B cell (primary cell): Measurements from ENCODE around the gene HHAT. TPM values are rescaled to one million over a fixed set of nuclear protein-coding genes. Genes with fewer than 3 reads are reported as not detected.

Source experiments
- ATAC-seq: fragments of 200-7000 bp; cut with Tn5 transposase; one replicate; pipeline ENCODE4 v1.10.0; 2021; ENCODE audit warnings: low read depth, mild to moderate bottlenecking, moderate number of reproducible peaks, moderate library complexity
- CTCF ChIA-PET: fragments of 350-600 bp; sonication (Branson Sonifier 250); formaldehyde crosslinking; loops from one replicate; lab custom pipeline; 2021; ENCODE audit warnings: antibody characterized with exemption, inconsistent platforms; lab: Charles Lee
- POLR2A ChIA-PET: fragments of 350-600 bp; sonication (Branson Sonifier 250); formaldehyde crosslinking; loops from one replicate; lab custom pipeline; 2021; ENCODE audit warnings: antibody characterized with exemption; lab: Charles Lee
- DNase-seq: peaks from one replicate; pipeline ENCODE4 v3.0.0; 2013
- H2AFZ ChIP-seq: 2 replicates; pipeline ENCODE4 v1.6.1; 2012; ENCODE audit warnings: mild to moderate bottlenecking, low read depth, low read length; ENCODE audit not compliant: insufficient read depth, poor library complexity, severe bottlenecking
- H3K27ac ChIP-seq, 2 donors: 1 replicate in 1 of 2; 2 replicates in 1 of 2; pipeline ENCODE4 v1.5.1; 2012 to 2013; ENCODE audit warnings: low read length in 2 of 2, mild to moderate bottlenecking in 2 of 2, moderate library complexity in 1 of 2
- H3K27me3 ChIP-seq, 4 experiments: fragments of 200-600 bp in 1 of 4; sonication (generic) in 1 of 4; replicated peaks in 1 of 4; 1 replicate in 2 of 4; 2 replicates in 2 of 4; pipeline versions ENCODE4 v1.6.1 to v1.7.0; 2013 to 2016; ENCODE audit warnings: low read length in 3 of 4, mild to moderate bottlenecking in 2 of 4, mixed read lengths in 1 of 4, moderate library complexity in 1 of 4; ENCODE audit not compliant: insufficient read depth in 4 of 4, control insufficient read depth in 3 of 4; ENCODE audit errors: control extremely low read depth in 1 of 4
- H3K36me3 ChIP-seq, 2 experiments: replicated peaks in 1 of 2; 1 replicate in 1 of 2; 2 replicates in 1 of 2; pipeline versions ENCODE4 v1.6.1 to v1.7.1; 2013; ENCODE audit warnings: low read length in 1 of 2; ENCODE audit not compliant: insufficient read depth in 2 of 2, control insufficient read depth in 1 of 2; ENCODE audit errors: control extremely low read depth in 1 of 2, extremely low read depth in 1 of 2
- H3K4me1 ChIP-seq, 2 donors: fragments of 200-600 bp in 1 of 2; sonication (generic) in 1 of 2; 1 replicate in 1 of 2; 2 replicates in 1 of 2; pipeline versions ENCODE4 v1.5.1 to v1.6.1; 2013 to 2017; ENCODE audit warnings: low read length in 2 of 2; ENCODE audit not compliant: control insufficient read depth in 2 of 2, insufficient read depth in 2 of 2
- H3K4me2 ChIP-seq: replicated peaks from 2 replicates; pipeline ENCODE3; 2012; ENCODE audit warnings: mild to moderate bottlenecking, low read depth, low read length; ENCODE audit not compliant: poor library complexity, severe bottlenecking
- H3K4me3 ChIP-seq, 5 experiments: fragments of 200-600 bp in 1 of 5; sonication (generic) in 1 of 5; 1 replicate in 3 of 5; 2 replicates in 2 of 5; pipeline versions ENCODE4 v1.5.1 to v1.7.0; 2011 to 2016; ENCODE audit warnings: low read length in 4 of 5, mild to moderate bottlenecking in 4 of 5, low read depth in 2 of 5, control low read depth in 1 of 5, moderate library complexity in 1 of 5; ENCODE audit not compliant: insufficient read depth in 1 of 5; ENCODE audit errors: control extremely low read depth in 1 of 5, extremely low read depth in 1 of 5
- H3K79me2 ChIP-seq: fragments of 200-600 bp; sonication (generic); one replicate; pipeline ENCODE4 v1.6.0; 2016; ENCODE audit warnings: low read length; ENCODE audit not compliant: control insufficient read depth, insufficient read depth
- H3K9ac ChIP-seq: fragments of 200-600 bp; sonication (generic); 2 replicates; pipeline ENCODE4 v1.6.1; 2017; ENCODE audit warnings: mild to moderate bottlenecking, low read length, moderate library complexity
- H3K9me3 ChIP-seq, 3 donors: one replicate each; pipeline versions ENCODE4 v1.6.1 to v1.7.1; 2013; ENCODE audit warnings: low read length in 2 of 3; ENCODE audit not compliant: control insufficient read depth in 2 of 3, insufficient read depth in 1 of 3; ENCODE audit errors: control extremely low read depth in 1 of 3
- H4K20me1 ChIP-seq: 2 replicates; pipeline ENCODE4 v1.6.0; 2012; ENCODE audit warnings: mild to moderate bottlenecking, low read length; ENCODE audit not compliant: insufficient read depth, control insufficient read depth, poor library complexity, severe bottlenecking
- H3K27ac Mint-ChIP-seq: one replicate; pipeline ENCODE4 v1.8.0; 2021; ENCODE audit warnings: mixed read lengths
- H3K27me3 Mint-ChIP-seq: one replicate; pipeline ENCODE4 v1.8.0; 2021; ENCODE audit warnings: mixed read lengths
- H3K4me1 Mint-ChIP-seq: one replicate; pipeline ENCODE4 v1.8.0; 2021; ENCODE audit warnings: mixed read lengths
- H3K4me3 Mint-ChIP-seq: one replicate; pipeline ENCODE4 v1.8.0; 2021; ENCODE audit warnings: mixed read lengths
- H3K9me3 Mint-ChIP-seq: one replicate; pipeline ENCODE4 v1.8.0; 2022; ENCODE audit warnings: mixed read lengths; ENCODE audit not compliant: insufficient read depth
- EZH2 ChIP-seq: IDR thresholded peaks from 2 replicates; pipeline ENCODE4 v1.6.1; 2012; ENCODE audit warnings: borderline replicate concordance, low read depth, mild to moderate bottlenecking, moderate library complexity, low read length; ENCODE audit not compliant: insufficient read depth, poor library complexity, severe bottlenecking
- WGBS: methylation state at CpG from one replicate; pipeline ENCODE4 v1.1.5; 2013; ENCODE audit warnings: missing lambda C conversion rate; ENCODE audit not compliant: insufficient coverage; 5-methylcytosine and 5-hydroxymethylcytosine counted together
- intact Hi-C: fragments of 100-400 bp; cut with micrococcal nuclease; formaldehyde crosslinking; loops from one replicate; pipeline ENCODE4 v1.10.0; 2022
- polyA plus RNA-seq: library from polyadenylated mRNA; depleted of rRNA; stranded (reverse); fragments of >200 nt; gene quantifications from 2 replicates; pipeline ENCODE4 v1.2.3, GENCODE V29; 2012
- total RNA-seq, 2 donors: library from RNA; stranded (reverse); fragments of 120-200 nt in 1 of 2; gene quantifications; 1 replicate in 1 of 2; 2 replicates in 1 of 2; pipeline versions ENCODE4 v1.2.3 to v1.2.4, GENCODE V29; 2013 to 2022
- TF ChIP-seq, protein P1 (sequence below): fragments of 200-600 bp; IDR thresholded peaks from one replicate; pipeline ENCODE4 v1.8.0; 2022; ENCODE audit warnings: antibody characterized with exemption, mild to moderate bottlenecking

Gene HHAT
- total and polyA plus RNA-seq, 2 donors (not counting 1 experiment from before 2014, with no cell fraction given), result 4.0 to 28.2 TPM

DNA sequence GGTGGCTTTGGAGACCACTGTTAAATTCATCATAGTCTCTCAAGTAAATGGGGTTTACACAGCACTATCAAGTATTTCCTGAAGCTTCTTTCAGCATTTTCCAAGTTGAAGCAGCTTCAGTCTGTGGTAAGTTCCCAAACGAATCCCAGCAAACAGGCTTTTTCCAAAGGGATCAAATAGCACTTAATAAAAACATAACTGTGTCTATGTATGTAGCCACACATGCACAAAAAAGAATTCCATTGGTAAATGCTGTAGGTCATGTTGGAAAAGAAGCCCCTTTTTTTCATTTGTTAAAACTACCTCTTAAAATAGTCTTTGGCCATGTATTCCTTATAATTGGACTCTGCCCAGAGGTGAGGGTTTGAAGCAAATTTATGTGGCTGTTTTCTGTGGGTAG lies 69.8 kb downstream of the HHAT start:
- Histone ChIP-seq H3K4me2 (no peak overlapping the region), H3K27ac (no peak overlapping the region), H4K20me1 (no peaks in the 10 kb centered on the region), H3K79me2 (no peaks in the 10 kb centered on the region), H3K4me1 (no peaks in the 10 kb centered on the region), H3K4me3 (no peak overlapping the region), H2AFZ (no peak overlapping the region), H3K36me3 (no peaks in the 10 kb centered on the region), H3K9me3 (no peaks in the 10 kb centered on the region), H3K9ac (no peak overlapping the region), H3K27me3 (no peaks in the 10 kb centered on the region)
- ATAC-seq (no peak), DNase-seq (no peak)
- no peak overlapping the region for H3K27ac Mint-ChIP-seq
- no peak overlapping the region for H3K4me3 Mint-ChIP-seq
- H3K4me1 Mint-ChIP-seq, result peaks cover 7% of the 10 kb centered on the region
- TF ChIP-seq, protein P1, sequence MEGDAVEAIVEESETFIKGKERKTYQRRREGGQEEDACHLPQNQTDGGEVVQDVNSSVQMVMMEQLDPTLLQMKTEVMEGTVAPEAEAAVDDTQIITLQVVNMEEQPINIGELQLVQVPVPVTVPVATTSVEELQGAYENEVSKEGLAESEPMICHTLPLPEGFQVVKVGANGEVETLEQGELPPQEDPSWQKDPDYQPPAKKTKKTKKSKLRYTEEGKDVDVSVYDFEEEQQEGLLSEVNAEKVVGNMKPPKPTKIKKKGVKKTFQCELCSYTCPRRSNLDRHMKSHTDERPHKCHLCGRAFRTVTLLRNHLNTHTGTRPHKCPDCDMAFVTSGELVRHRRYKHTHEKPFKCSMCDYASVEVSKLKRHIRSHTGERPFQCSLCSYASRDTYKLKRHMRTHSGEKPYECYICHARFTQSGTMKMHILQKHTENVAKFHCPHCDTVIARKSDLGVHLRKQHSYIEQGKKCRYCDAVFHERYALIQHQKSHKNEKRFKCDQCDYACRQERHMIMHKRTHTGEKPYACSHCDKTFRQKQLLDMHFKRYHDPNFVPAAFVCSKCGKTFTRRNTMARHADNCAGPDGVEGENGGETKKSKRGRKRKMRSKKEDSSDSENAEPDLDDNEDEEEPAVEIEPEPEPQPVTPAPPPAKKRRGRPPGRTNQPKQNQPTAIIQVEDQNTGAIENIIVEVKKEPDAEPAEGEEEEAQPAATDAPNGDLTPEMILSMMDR, result no peak
- no peak for TF ChIP-seq EZH2
- POLR2A ChIA-PET, result no interaction called here
- CTCF ChIA-PET, result interaction anchor here (1.0 to 2.7 kb wide), 3 partner anchors 10 to 254 kb away, joined by 3 to 14 read pairs (median 5); no protein-coding TSS in a partner anchor
- no peaks in the 10 kb centered on the region for H3K27me3 Mint-ChIP-seq
- no CpG with 5 or more reads among the region's 1 CpG for WGBS
- intact Hi-C loops, result no loop called here
- peaks cover 3% of the 10 kb centered on the region for H3K9me3 Mint-ChIP-seq

DNA sequence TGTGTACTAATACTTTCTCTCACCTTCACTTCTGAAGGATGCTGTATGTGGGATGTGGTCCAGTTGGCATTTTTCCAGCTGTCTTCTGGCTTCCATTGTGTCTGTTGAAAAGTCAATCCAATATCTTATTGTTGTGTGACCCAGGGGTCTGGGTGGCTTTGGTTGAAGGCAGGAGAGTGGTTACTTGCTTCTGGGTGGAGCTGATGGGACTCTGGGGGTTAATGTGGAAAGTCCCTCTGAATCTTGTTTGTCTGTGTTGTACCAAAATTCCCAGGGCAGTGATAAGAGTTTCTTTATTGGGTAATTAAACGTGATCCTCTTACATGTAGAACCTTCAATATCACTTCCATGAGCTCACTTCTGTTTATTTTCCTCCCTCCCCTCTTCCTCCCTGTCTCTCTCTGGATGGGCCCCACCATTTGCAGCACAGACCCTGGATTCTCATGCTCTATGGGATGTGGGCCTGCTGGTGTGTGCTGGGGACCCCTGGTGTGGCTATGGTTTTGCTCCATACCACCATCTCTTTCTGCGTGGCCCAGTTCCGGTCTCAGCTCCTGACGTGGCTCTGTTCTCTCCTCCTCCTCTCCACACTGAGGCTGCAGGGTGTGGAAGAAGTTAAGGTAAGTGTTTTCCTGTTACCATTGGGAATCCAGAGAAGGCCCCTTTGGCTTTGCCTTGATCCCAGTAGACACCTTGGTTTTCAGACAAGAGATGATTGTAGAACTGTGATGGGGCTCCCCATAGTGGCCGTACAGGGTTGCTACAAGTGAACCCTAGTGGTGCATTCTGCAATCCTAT lies 71.5 kb downstream of the HHAT start:
- no peak overlapping the region for H3K4me3 Mint-ChIP-seq
- DNase-seq, result peak; percentile 50
- H3K27me3 Mint-ChIP-seq, result no peaks in the 10 kb centered on the region
- H3K9me3 Mint-ChIP-seq, result peaks cover 3% of the 10 kb centered on the region
- H3K79me2 ChIP-seq, result no peaks in the 10 kb centered on the region
- H3K4me2 ChIP-seq, result no peak overlapping the region
- ChIA-PET CTCF (interaction anchor here (0.6 to 3.3 kb wide), 26 partner anchors 9 to 1114 kb away, joined by 3 to 15 read pairs (median 4); no protein-coding TSS in a partner anchor), POLR2A (interaction anchor here (1.1 kb wide), 1 partner anchor 69 kb away, joined by 4 read pairs; no protein-coding TSS in a partner anchor)
- H3K9me3 ChIP-seq, result no peaks in the 10 kb centered on the region
- H3K27ac Mint-ChIP-seq, result peak overlapping the region; percentile 5
- no peak overlapping the region for H3K9ac ChIP-seq
- peak; percentile 80 for ATAC-seq
- H3K27me3 ChIP-seq, result no peaks in the 10 kb centered on the region
- H4K20me1 ChIP-seq, result no peaks in the 10 kb centered on the region
- no peak for TF ChIP-seq EZH2
- TF ChIP-seq, protein P1, result peak; percentile 74
- intact Hi-C loops, result loop anchor here (1.0 to 5.0 kb wide), 3 partner anchors 73 to 108 kb away; partner anchors contain the start of gene HHAT
- H3K4me1 ChIP-seq, result no peaks in the 10 kb centered on the region
- H3K36me3 ChIP-seq, result no peaks in the 10 kb centered on the region
- H3K27ac ChIP-seq, result no peak overlapping the region
- peaks cover 7% of the 10 kb centered on the region for H3K4me1 Mint-ChIP-seq
- no peak overlapping the region for H3K4me3 ChIP-seq
- 38% methylated on average over 1 of the region's 5 CpGs for WGBS
- no peak overlapping the region for H2AFZ ChIP-seq
